ENCODE results near the gene MAP1A.
"Not testable (repeated sequence)": the region's sequence is repeated elsewhere in the genome, so short reads cannot be mapped to it uniquely, and the experiment has no call there.

Gene MAP1A

DNA sequence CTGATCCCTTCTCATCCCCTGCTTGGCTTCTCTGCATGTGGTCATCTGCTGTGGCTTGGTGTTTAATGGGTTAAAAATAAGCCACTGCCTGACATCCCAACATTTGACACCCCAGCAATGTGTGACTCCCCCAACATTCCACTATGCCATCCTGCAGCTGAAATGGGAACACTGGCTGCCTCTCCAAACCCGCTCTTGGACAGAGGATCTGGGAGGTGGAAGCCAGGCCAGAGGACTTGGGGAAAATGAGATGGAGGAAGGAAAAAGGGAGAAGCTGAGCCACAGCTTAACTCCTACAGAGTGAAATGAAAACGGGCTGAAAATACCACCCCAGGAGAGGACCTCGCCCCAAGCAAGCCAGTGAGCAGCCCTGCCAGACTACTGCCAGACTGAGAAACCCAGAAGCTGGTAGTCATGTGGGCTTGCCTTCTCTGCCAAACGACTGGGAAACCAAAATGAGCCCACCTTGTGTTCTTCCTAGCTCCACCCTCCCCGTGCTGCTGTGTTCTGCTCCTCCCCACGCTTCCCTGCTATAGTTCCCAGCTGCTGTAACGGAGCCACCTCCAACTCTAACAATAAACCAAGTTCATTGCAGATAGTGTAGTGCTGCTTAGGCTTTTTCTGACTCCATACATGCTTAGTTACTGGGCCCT is 13.7 kb downstream of the MAP1A start:
- DNase-seq: no peak

DNA sequence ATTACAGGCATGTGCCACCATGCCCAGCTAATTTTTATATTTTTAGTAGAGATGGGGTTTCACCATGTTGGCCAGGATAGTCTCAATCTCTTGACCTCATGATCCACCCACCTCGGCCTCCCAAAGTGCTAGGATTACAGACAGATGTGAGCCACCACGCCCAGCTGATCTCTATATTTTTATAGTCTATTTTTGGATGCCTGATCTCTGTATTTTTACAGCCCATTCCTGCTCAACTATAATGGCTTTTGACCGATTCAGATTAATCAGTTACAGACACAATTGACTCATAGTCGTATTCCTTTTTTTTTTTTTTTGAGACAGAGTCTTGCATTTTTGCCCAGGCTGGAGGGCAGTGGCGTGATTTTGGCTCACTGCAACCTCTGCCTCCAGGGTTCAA is 15.4 kb downstream of the MAP1A start:
- DNase-seq: not testable (repeated sequence)

DNA sequence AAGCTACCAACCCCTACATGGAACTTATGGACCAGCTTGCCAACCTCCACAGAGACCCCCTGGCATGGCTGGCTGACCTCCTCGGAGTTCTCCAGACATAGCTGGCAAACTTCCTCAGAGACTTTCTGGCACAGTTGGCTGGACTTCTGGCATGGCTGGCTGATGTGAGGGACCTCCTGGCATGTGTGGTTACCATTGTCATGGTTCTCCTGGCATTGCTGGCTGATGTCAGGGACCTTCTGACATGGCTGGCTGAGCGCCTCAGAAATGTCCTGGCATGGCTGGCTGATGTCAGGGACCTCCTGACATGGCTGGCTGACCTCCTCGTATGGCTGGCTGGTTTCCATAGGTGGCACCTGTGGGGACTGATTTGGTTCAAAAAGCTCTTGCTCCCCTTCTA is 17.5 kb downstream of the MAP1A start:
- no peak for DNase-seq

DNA sequence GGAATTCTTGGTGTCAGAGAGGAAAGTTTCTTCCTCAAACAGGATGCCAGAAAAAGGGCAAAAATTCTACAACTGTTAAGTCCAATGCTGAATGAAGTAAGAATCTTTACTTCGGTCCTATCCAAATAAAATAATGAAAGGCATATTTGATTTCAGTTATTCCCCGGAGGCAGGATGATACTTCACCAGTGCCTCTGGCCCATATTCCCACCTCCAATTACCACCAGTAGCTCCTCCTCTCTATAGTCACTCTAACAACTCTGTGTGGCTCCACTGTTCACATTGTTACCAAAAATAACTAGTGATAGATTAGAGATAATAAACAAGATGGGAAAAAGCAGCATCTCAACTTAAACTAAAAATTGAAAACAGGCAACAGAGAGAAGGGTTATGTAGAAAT is 20.7 kb downstream of the MAP1A start:
- DNase-seq: no peak

DNA sequence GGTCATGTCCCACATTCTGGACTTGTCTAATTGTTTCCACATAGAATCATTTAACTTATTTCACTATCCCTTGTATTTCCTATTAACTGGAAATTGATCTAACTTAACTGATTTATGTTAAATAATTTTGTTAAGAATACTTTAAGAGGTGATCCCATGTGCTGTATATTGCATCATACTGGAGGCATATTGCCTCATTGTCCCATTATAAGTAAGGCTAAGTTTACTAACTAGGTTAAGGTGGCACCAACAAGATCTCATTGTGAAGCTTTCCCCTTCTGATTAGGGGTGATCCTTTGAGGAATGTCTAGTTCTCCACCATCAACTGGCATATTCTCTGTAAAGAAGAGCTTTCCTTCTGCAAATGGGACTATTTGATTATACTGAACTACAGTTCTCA is 24.4 kb downstream of the MAP1A start:
- no peak for DNase-seq

DNA sequence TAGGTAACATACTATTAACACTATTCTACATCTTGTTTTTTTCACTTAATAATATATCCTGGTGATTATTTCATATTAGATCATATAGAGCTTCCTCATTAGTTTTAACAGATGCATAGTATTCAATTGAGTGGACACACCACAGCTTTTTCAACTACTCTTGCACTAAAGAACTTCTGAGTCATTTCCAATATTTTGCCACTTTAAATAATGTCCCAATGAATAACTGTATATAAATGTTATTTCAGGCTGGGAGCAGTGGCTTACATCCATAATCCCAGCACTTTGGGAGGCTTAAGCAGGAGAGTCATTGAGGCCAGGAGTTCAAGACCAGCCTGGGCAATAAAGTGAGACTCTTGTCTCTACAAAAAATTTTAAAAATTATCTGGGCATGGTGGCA is 26.9 kb downstream of the MAP1A start:
- DNase-seq: no peak

DNA sequence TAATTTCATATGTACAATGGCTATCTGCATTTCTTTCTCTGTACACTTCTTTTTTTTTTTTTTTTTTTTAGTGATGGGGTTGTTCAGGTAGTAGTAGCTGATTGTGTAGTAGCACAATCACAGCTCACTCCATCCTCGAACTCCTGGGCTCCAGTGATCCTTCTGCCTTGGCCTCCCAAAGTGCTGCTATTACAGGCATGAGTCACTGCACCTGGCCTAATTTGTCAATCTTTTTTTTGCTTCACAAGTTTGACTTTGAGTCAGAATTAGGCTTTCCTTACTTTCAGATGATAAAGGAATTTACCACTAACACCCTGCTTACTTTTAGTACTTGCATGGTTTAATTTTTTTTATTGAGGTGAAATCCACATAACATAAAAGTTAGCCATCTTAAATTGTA is 28.0 kb downstream of the MAP1A start:
- DNase-seq: no peak

DNA sequence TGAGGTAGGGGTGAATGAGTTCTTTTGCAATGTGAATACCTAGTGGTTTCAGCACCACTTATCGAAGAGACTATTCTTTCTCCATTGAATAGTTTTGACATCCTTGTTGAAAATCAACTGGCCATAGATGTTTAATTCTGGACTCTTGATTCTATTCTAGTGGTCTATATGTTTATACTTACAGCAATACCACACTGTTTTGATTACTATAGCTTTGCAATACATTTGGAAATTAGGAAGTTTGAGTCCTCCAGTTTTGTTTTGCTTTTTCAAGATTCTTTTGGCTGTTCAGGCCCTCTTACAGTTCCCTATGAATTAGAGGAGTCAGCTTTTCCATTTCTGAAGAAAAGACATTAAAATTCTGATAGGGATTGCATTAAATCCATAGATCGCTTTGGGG is 30.1 kb downstream of the MAP1A start:
- DNase-seq: no peak

DNA sequence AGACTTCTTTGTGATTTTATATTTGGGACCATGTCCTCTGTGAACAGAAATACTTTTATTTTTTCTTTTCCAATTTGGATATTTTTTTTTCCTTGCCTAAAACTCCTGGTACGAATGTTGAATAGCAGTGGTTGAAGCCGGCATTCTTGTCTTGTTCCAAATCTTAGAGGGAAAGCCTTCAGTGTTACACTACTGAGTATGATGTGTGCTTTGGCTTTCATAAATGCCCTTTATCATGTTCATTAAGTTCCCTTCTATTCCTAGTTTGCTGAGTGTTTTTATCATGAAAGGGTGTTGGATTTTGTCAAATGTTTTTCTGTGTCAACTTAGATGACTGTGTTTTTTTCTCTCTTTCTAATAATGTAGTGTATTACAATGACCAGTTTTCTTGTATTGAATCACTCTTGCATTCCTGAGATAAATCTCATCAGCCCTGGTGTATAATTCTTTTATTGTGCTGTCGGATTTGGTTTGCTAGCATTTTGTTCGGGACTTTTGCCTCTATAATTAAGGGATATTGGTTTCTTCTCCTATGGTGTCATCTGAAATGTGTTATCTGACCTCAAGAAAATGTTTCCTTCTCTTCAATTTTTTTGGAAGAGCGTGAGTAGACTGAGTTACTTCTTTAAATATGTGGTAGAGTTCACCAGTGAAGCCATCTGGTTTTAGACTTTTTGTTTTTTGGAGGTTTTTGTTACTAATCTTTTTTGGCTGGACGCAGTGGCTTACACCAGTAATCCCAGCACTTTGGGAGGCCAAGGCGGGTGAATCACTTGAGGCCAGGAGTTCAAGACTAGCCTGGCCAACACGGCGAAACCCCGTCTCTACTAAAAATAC is 33.3 kb downstream of the MAP1A start:
- DNase-seq: no peak

DNA sequence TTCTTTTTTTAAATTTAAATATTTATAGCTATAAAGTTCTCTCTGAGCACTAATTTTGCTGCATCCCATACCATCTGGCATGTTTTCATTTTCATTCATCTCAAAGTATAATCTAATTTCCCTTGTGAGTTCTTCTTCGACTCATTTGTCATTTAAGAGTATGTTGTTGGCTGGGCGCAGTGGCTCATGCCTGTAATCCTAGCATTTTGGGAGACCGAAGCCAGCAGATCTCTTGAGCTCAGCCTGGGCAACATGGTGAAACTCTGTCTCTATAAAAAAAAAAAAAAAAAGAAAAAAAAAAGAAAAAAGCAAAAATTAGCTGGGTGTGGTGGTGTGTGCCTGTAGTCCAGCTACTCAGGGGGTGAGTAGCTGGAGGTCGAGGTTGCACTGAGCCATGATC is 34.8 kb downstream of the MAP1A start:
- DNase-seq: no peak

DNA sequence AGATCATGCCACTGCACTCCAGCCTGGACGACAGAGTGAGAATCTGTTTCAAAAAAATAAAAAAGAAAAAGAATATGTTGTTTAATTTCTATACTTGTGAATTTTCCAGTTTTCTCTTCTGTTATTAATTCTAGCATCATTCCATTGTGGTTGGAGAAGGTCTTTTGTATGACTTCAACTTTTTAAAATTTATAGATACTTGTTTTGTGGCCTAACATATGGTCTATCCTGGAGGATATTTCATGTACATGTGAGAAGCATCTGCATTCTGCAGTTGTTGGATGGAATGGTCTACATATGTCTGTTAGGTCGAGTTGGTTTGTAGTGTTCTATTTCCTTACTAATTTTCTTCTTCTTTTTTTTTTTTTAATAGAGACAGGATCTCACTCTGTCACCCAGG is 35.6 kb downstream of the MAP1A start:
- DNase-seq: no peak

DNA sequence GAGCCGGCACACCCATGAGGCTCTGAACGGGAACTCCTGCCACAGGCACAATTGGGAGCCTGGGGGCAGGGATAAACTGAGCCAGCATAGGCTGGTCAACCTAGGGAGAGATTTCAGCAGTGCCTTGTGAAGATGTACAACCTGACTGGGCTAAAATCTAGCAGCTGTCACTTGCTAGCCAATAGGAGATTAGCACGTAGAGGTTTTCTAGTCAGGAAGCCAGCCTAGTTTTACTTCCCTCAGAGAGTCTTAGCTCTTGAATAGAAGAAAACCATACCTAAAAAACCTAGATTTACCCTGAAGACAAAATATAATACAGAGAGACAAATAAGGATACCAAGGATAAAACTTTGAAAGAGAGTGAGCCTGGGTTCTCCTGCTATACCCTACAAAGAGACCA is 45.3 kb downstream of the MAP1A start:
- DNase-seq: not testable (repeated sequence)

DNA sequence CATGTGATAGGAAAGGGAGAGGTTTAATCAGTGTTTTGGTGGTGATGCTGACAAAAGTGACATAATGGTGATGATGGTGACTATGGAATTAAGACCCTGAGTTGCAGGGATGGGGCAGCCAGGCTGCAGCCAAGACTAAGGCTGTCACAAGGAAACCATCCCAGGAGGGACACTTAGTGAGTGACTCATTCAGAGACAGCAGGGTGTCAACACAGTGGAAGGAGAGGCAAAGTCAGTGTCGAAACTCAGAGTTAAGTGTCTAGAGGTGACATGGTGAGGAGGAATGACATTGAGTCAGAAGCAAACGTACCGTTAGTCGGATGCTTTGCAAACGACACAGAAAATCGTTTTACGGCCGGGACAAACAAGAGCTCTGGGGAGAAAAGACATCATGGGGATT is 46.4 kb downstream of the MAP1A start:
- DNase-seq: not testable (repeated sequence)

DNA sequence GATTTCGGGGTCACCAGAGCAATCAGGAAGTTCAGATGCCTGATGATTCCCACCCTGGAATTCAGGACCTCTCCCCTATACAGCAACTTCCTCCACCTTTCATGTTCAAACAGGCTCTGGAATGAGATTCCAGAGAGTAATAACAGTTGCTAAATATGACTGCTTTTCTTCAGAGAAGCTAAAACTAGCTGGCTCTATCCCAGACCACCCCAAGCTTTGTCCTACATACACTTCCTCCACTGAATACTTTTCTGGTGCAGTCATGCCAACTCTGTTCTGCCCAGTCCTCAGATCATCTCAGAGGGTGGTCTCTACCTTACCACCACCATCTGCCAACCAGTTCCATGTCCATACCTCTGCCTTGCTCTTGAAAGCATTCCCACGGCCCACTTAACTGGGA is 49.2 kb downstream of the MAP1A start:
- DNase-seq: not testable (repeated sequence)

DNA sequence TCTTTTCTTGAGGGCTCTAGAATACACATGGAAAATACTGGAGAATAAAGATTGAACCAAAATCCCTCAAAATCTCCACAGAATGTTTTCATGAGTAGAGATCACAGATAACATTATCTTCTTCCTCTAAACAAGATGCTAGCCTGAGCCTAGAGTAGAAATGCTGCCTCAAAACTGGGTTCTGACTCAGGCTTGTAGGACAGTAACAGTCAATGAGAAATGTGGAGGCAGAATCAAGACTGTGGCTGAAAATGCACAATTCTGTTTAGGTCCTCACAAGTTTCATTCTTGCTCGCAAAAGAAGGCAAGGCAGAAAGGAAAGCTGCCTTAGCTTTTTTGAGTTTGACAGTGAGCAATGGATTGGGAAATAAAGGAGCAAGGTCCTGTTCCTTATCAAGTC is 57.2 kb downstream of the MAP1A start:
- not testable (repeated sequence) for DNase-seq
